NCI-H2171 treated with DMSO at 0.1 percent for 48 hours (cell line): ENCODE measurements around the gene CT45A2.
"Not testable (repeated sequence)": the region's sequence is repeated elsewhere in the genome, so short reads cannot be mapped to it uniquely, and the experiment has no call there.

Source experiments
- DNase-seq: peaks from one replicate; lab custom pipeline; 2025; lab: John Stamatoyannopoulos, UW

The CT45A2 gene

GRCh38 chrX:135819912-135820311, at the start of gene CT45A2:
Gene CT45A2 (minus strand): TSS chrX:135820012. CDS start chrX:135816265, 3,747 bp downstream.
- not testable (repeated sequence) for DNase-seq

- not testable (repeated sequence) for DNase-seq
Measured at GRCh38 chrX:135854438-135854837, 34.6 kb upstream of the CT45A2 start, which contains the start of gene CT45A8. Gene CT45A8 (minus strand): TSS chrX:135854538. CDS start chrX:135850783, 3,755 bp downstream.

GRCh38 chrX:135837180-135837579, 17.4 kb upstream of the CT45A2 start, which contains the start of gene CT45A7:
Gene CT45A7 (minus strand): TSS chrX:135837280. CDS start chrX:135833533, 3,747 bp downstream.
- DNase-seq, result not testable (repeated sequence)

GRCh38 chrX:135802687-135803086, 17.1 kb downstream of the CT45A2 start, which contains the start of gene CT45A6:
Gene CT45A6 (minus strand): TSS chrX:135802787. CDS start chrX:135798993, 3,794 bp downstream.
- not testable (repeated sequence) for DNase-seq

GRCh38 chrX:135785403-135785802, 34.4 kb downstream of the CT45A2 start, which contains the start of gene CT45A5:
Gene CT45A5 (minus strand): TSS chrX:135785503. CDS start chrX:135781729, 3,774 bp downstream.
- not testable (repeated sequence) for DNase-seq

- not testable (repeated sequence) for DNase-seq
Measured at GRCh38 chrX:135768091-135768490, 51.7 kb downstream of the CT45A2 start, which contains the start of gene CT45A3. Gene CT45A3 (minus strand): TSS chrX:135768191. CDS start chrX:135764444, 3,747 bp downstream.
